Measurements from ENCODE around the gene NUDT4. TPM values are rescaled to one million over a fixed set of nuclear protein-coding genes. Genes with fewer than 3 reads are reported as not detected.

NUDT4 gene
- total and polyA plus RNA-seq, 3 donors from 2014 or later, result 40.5 to 78.0 (median 42.6) TPM

DNA sequence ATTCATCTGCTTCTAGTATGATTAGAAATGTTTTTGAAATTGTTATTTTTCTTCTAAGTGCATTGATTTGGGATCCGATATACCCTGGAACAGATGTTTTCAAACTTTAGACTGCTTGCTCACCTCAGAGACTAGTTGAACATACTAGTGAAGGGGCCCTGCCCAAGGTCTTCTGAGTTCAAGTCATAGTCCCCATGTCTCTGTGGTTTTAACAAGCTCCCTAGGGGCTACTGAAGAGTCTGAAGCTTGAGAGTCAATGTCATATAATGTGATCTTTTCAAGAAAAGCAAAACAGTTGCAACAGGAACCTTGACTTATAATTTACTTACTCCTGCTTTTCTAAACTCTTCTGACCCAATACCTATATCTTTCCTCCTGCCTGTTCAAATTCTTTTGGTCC is 71.6 kb downstream of the NUDT4 start:
- H3K36me3 ChIP-seq (ENCODE audit: low read depth, missing control alignments), result no peaks in the 10 kb centered on the region
- 88 to 95% methylated on average over 1 of the region's 1 CpG for WGBS, 2 donors
- H3K27ac ChIP-seq, result no peak overlapping the region
- no peak for DNase-seq
- no peaks in the 10 kb centered on the region for H3K27me3 ChIP-seq
- no peak for TF ChIP-seq POLR2A (IDR thresholded peaks at IDR 0.05)
- no peak for TF ChIP-seq CTCF (IDR thresholded peaks at IDR 0.05)
- no peaks in the 10 kb centered on the region for H3K4me1 ChIP-seq
- intact Hi-C loops (cut with DNase I; ENCODE audit: low total_unique reads), result no loop called here
- H3K4me3 ChIP-seq, result no peak overlapping the region
- H3K9me3 ChIP-seq, result no peaks in the 10 kb centered on the region

GRCh38 chr12:93451423-93452158 is 73.9 kb downstream of the NUDT4 start:
- Histone ChIP-seq H3K4me3 (no peak overlapping the region), H3K27me3 (no peaks in the 10 kb centered on the region), H3K9me3 (no peaks in the 10 kb centered on the region), H3K4me1 (no peaks in the 10 kb centered on the region), H3K36me3 (ENCODE audit: low read depth, missing control alignments) (no peaks in the 10 kb centered on the region), H3K27ac (no peak overlapping the region)
- TF ChIP-seq POLR2A (IDR thresholded peaks at IDR 0.05) (no peak), CTCF (IDR thresholded peaks at IDR 0.05) (no peak)
- intact Hi-C loops (cut with DNase I; ENCODE audit: low total_unique reads), result no loop called here
- no peak for DNase-seq
- WGBS, 2 donors, result 57 to 66% methylated on average over 3 of the region's 3 CpGs

DNA sequence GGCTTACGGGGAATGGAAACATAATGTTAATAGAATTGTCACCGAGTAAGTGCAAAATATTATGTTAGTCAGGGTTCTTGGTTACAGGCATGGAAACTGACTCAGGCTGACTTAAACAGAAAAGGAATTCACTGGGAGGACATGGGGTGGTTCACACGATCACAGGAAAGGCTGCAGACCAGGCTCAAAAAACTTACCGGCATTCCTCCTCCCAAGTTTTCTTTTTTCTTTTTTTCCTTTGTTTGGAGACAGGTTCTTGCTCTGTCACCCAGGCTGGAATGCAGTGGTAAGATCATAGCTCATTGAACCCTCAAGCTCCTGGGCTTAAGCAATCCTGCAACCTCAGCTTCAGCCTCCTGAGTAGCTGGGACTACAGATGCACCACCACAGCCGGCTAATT is 75.9 kb downstream of the NUDT4 start:
- H3K4me1 ChIP-seq, result no peaks in the 10 kb centered on the region
- TF ChIP-seq POLR2A (IDR thresholded peaks at IDR 0.05), result no peak
- no peak for TF ChIP-seq CTCF (IDR thresholded peaks at IDR 0.05)
- 85 to 87% methylated on average over 5 of the region's 5 CpGs for WGBS, 2 donors
- no peaks in the 10 kb centered on the region for H3K9me3 ChIP-seq
- H3K27me3 ChIP-seq, result no peaks in the 10 kb centered on the region
- no peaks in the 10 kb centered on the region for H3K36me3 ChIP-seq (ENCODE audit: low read depth, missing control alignments)
- intact Hi-C loops (cut with DNase I; ENCODE audit: low total_unique reads), result no loop called here
- no peak overlapping the region for H3K4me3 ChIP-seq
- DNase-seq, result no peak
- no peak overlapping the region for H3K27ac ChIP-seq

GRCh38 chr12:93456077-93456476 is 78.4 kb downstream of the NUDT4 start:
- H3K4me1 ChIP-seq, result no peaks in the 10 kb centered on the region
- intact Hi-C loops (cut with DNase I; ENCODE audit: low total_unique reads), result no loop called here
- WGBS, 2 donors, result 70 to 71% methylated on average over 2 of the region's 2 CpGs
- H3K27me3 ChIP-seq, result no peaks in the 10 kb centered on the region
- H3K36me3 ChIP-seq (ENCODE audit: low read depth, missing control alignments), result no peaks in the 10 kb centered on the region
- H3K9me3 ChIP-seq, result no peaks in the 10 kb centered on the region
- H3K4me3 ChIP-seq, result no peak overlapping the region
- DNase-seq, result no peak
- no peak for TF ChIP-seq CTCF (IDR thresholded peaks at IDR 0.05)
- TF ChIP-seq POLR2A (IDR thresholded peaks at IDR 0.05), result no peak
- no peak overlapping the region for H3K27ac ChIP-seq

Other genes with a start within 250 kb of the NUDT4 start
- 100 to 1,000 TPM in 1 of 2 donors, 10 to 100 TPM in 1; 99.4 to 181 TPM for gene UBE2N, start 64.0 kb downstream of the NUDT4 start, total RNA-seq
- gene UBE2N, start 64.0 kb downstream of the NUDT4 start, polyA plus RNA-seq (ENCODE audit: insufficient read depth, low read depth, low replicate concordance), result 368 TPM
- 10 to 100 TPM; 38.8 to 39.6 TPM for gene MRPL42, start 89.6 kb downstream of the NUDT4 start, total RNA-seq
- 93.5 TPM for gene MRPL42, start 89.6 kb downstream of the NUDT4 start, polyA plus RNA-seq (ENCODE audit: insufficient read depth, low read depth, low replicate concordance)
- gene SOCS2, start 194.8 kb downstream of the NUDT4 start, total RNA-seq, result 10 to 100 TPM; 19.3 to 25.4 TPM
- gene SOCS2, start 194.8 kb downstream of the NUDT4 start, polyA plus RNA-seq (ENCODE audit: insufficient read depth, low read depth, low replicate concordance), result 24.1 TPM

All from testis (tissue), 3 donors.